ENCODE results near the gene MAP1B. TPM values are rescaled to one million over a fixed set of nuclear protein-coding genes. Genes with fewer than 3 reads are reported as not detected.
"Not testable (repeated sequence)": the region's sequence is repeated elsewhere in the genome, so short reads cannot be mapped to it uniquely, and the experiment has no call there.

MAP1B gene
- total RNA-seq, 1 donor from 2014 or later, result 20.5 TPM

- intact Hi-C loops (cut with DNase I), result no loop called here
- DNase-seq (no peak), ATAC-seq (no peak)
- Histone ChIP-seq H3K9me3 (no peaks in the 10 kb centered on the region), H3K27ac (no peak overlapping the region), H3K36me3 (no peaks in the 10 kb centered on the region), H3K27me3 (no peaks in the 10 kb centered on the region), H3K4me3 (no peak overlapping the region), H3K4me1 (no peaks in the 10 kb centered on the region)
- TF ChIP-seq, protein P1, sequence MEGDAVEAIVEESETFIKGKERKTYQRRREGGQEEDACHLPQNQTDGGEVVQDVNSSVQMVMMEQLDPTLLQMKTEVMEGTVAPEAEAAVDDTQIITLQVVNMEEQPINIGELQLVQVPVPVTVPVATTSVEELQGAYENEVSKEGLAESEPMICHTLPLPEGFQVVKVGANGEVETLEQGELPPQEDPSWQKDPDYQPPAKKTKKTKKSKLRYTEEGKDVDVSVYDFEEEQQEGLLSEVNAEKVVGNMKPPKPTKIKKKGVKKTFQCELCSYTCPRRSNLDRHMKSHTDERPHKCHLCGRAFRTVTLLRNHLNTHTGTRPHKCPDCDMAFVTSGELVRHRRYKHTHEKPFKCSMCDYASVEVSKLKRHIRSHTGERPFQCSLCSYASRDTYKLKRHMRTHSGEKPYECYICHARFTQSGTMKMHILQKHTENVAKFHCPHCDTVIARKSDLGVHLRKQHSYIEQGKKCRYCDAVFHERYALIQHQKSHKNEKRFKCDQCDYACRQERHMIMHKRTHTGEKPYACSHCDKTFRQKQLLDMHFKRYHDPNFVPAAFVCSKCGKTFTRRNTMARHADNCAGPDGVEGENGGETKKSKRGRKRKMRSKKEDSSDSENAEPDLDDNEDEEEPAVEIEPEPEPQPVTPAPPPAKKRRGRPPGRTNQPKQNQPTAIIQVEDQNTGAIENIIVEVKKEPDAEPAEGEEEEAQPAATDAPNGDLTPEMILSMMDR (IDR thresholded peaks at IDR 0.05), result no peak
Measured at GRCh38 chr5:72084876-72085275, 22.4 kb upstream of the MAP1B start.

- Histone ChIP-seq H3K36me3 (no peaks in the 10 kb centered on the region), H3K4me3 (no peak overlapping the region), H3K27me3 (no peaks in the 10 kb centered on the region), H3K9me3 (no peaks in the 10 kb centered on the region), H3K4me1 (no peaks in the 10 kb centered on the region), H3K27ac (no peak overlapping the region)
- DNase-seq (no peak), ATAC-seq (no peak)
- TF ChIP-seq, protein P1 (IDR thresholded peaks at IDR 0.05), result no peak
- intact Hi-C loops (cut with DNase I), result no loop called here
Measured at GRCh38 chr5:72085319-72085718, 22.0 kb upstream of the MAP1B start.

DNA sequence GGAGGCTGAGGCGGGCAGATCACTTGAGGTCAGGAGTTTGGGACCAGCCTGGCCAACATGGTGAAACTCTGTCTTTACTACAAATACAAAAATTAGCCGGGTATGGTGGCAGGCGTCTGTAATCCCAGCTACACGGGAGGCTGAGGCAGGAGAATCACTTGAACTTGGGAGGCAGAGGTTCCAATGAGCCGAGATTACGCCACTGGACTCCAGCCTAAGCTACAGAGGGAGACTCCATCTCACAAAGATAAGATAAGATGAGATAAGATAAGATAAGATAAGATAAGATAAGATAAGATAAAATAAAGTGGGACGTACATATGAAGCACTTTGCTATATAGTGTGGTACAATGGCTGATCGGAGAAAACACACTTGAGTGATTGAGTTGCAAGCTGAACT is 17.6 kb upstream of the MAP1B start:
- H3K36me3 ChIP-seq; H3K4me1 ChIP-seq; H3K27ac ChIP-seq; intact Hi-C loops (cut with DNase I); DNase-seq; H3K27me3 ChIP-seq; H3K4me3 ChIP-seq; ATAC-seq; H3K9me3 ChIP-seq: not testable (repeated sequence)

- intact Hi-C loops (cut with DNase I), result no loop called here
Measured at GRCh38 chr5:72092074-72092473, 15.2 kb upstream of the MAP1B start.

DNA sequence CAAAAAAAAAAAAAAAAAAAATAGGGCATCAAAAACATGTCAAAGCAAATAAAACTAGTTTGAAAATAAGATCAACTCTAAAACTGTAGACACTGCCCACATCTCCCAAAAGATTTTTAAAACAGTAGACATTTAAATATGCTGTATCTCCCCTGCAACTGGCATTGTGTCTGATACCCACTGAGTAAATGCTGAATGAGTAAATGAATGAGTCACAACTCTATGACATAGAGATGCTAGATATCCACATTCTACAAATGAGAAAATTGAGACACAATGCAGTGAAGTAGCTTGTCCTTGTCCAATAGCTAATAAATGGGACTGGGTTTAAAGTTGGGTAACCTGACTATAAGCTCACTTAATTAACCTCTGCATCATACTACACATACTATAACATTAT is 14.1 kb upstream of the MAP1B start:
- intact Hi-C loops (cut with DNase I), result no loop called here
- TF ChIP-seq, protein P1 (IDR thresholded peaks at IDR 0.05), result no peak
- DNase-seq, result no peak
- Histone ChIP-seq H3K9me3 (no peaks in the 10 kb centered on the region), H3K4me1 (no peaks in the 10 kb centered on the region), H3K36me3 (no peaks in the 10 kb centered on the region), H3K27me3 (peaks cover 6% of the 10 kb centered on the region), H3K4me3 (no peak overlapping the region), H3K27ac (no peak overlapping the region)
- ATAC-seq, result no peak

More at GRCh38 chr5:72092074-72092473, 15.2 kb upstream of the MAP1B start:
- TF ChIP-seq, protein P1 (IDR thresholded peaks at IDR 0.05), result no peak
- Histone ChIP-seq H3K9me3 (no peaks in the 10 kb centered on the region), H3K27me3 (peaks cover 6% of the 10 kb centered on the region), H3K27ac (no peak overlapping the region), H3K4me3 (no peak overlapping the region), H3K4me1 (no peaks in the 10 kb centered on the region), H3K36me3 (no peaks in the 10 kb centered on the region)
- no peak for ATAC-seq
- no peak for DNase-seq

- TF ChIP-seq, protein P1 (IDR thresholded peaks at IDR 0.05), result no peak
- Histone ChIP-seq H3K36me3 (no peaks in the 10 kb centered on the region), H3K27me3 (peaks cover 6% of the 10 kb centered on the region), H3K9me3 (no peaks in the 10 kb centered on the region), H3K4me1 (no peaks in the 10 kb centered on the region), H3K4me3 (no peak overlapping the region), H3K27ac (no peak overlapping the region)
- intact Hi-C loops (cut with DNase I), result no loop called here
- ATAC-seq (no peak), DNase-seq (no peak)
Measured at GRCh38 chr5:72093824-72094223, 13.5 kb upstream of the MAP1B start.

All from upper lobe of right lung (tissue), 1 donor.